ENCODE results near the gene SENP2.

- TF ChIP-seq SETDB1 (IDR thresholded peaks at IDR 0.05; ENCODE audit: low read length) = no peak
- no peak for TF ChIP-seq POLR2A (conservative IDR thresholded peaks at IDR 0.05)
- no peak for TF ChIP-seq RAD21 (CRISPR knock-in tag; conservative IDR thresholded peaks at IDR 0.05 in 1 of 2, IDR thresholded peaks at IDR 0.05 in 1 of 2)
- no peak for TF ChIP-seq NEUROD1 (IDR thresholded peaks at IDR 0.05; ENCODE audit: borderline replicate concordance, low read depth, low read length, partially characterized antibody)
- no peak for TF ChIP-seq JUN (IDR thresholded peaks at IDR 0.05; ENCODE audit: borderline replicate concordance, low read depth, low read length)
- TF ChIP-seq JUN (CRISPR knock-in tag; IDR thresholded peaks at IDR 0.05; ENCODE audit: borderline replicate concordance) = no peak
- no peak for TF ChIP-seq KLF10 (CRISPR knock-in tag; IDR thresholded peaks at IDR 0.05)
Measured at GRCh38 chr3:185613016-185613415, 26.9 kb downstream of the SENP2 start.
